Stimulated activated CD8-positive, alpha-beta memory T cell treated with anti-CD3 and anti-CD28 coated beads, Interleukin-7, amount 100 ng/mL, for 1 hour (primary cell): ENCODE measurements around the gene PATE4.

Experiments used
- DNase-seq, 2 donors: peaks; one replicate each; pipeline ENCODE4 v3.0.0-alpha.2; 2020; ENCODE audit warnings: low read depth in 2 of 2

The PATE4 gene

DNA sequence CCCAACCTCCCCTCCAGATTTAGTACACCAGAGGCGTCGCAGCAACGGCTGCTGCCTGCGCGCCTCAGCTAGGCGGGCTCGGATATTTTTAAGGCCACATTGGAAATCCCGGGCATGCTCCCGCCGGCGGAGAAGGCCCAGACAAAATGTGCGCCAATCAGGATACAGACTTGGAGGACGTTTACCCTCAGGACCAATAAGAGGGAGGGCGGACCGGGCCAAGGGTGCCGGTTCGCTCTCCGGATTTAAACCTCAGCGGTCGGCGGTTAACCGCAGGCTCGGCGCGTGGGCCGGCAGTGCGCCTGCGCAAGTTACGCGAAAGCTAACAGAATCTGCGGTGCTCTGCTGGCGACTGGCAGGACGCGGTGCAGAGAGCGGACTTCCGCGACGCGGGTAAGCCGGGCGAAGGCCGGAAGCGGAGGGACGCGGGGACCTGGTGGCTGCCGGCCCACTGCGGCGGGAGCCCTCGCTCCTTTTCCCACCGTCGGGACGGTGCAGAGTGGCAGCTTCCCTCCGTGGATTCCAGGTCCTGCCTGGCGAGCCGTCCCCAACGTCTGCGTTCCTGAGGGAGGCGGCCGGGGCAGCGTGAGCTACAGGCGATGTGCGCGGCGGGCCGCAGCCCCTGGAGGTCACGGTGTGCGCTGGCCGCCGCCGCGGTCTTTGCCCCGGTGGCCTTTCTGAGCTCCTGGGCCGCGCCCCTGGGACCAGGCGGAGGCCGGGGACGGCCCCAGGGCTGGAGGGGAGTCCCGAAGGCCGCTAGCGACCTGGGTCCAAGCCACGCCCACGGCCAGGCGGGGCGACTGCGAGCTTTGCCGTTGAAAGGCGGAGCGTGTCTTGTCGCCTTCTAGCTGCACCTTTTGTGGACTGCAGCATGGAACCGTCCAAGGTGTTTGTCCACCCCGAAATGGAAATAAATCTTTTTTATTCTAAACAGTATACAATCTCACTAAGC is 54.5 kb downstream of the PATE4 start, which contains the start of gene HYLS1:
TSS of gene HYLS1 (plus strand) at position 296 of the 952 bp plus-strand sequence. CDS start 11,701 bp downstream, outside the sequence.
- peak; percentile 90 to 91 for DNase-seq
